ENCODE results near the gene PDCL2.

GRCh38 chr4:55617587-55618197, 25.6 kb upstream of the PDCL2 start:
- TF ChIP-seq CTCF (IDR thresholded peaks at IDR 0.05 in 2 of 3, conservative IDR thresholded peaks at IDR 0.05 in 1 of 3; ENCODE audit: control insufficient read depth in 2 of 3, extremely low read depth in 1 of 3, insufficient read depth in 1 of 3, low read depth in 3 of 3, low read length in 3 of 3) (no peak), CHD2 (IDR thresholded peaks at IDR 0.05; ENCODE audit: borderline replicate concordance, low read depth, low read length) (no peak), BHLHE40 (IDR thresholded peaks at IDR 0.05; ENCODE audit: borderline replicate concordance in 1 of 2, low read depth in 2 of 2, low read length in 1 of 2) (no peak), PBX3 (IDR thresholded peaks at IDR 0.05; ENCODE audit: insufficient replicate concordance, low read depth, low read length) (no peak), CREB1 (IDR thresholded peaks at IDR 0.05; ENCODE audit: low read depth) (no peak), CEBPB (IDR thresholded peaks at IDR 0.05; ENCODE audit: borderline replicate concordance in 1 of 2, low read depth in 2 of 2, low read length in 2 of 2) (no peak), EZH2 (IDR thresholded peaks at IDR 0.05; ENCODE audit: borderline replicate concordance, control insufficient read depth, low read depth, low read length) (no peak), YBX1 (IDR thresholded peaks at IDR 0.05) (no peak), POLR2A (IDR thresholded peaks at IDR 0.05; ENCODE audit: low read depth, low read length) (no peak)
